NCI-H748 treated with DMSO at 0.1 percent for 48 hours (cell line): Measurements from ENCODE around the gene AGT.
"Not testable (repeated sequence)": the region's sequence is repeated elsewhere in the genome, so short reads cannot be mapped to it uniquely, and the experiment has no call there.

Source experiments
- DNase-seq: peaks from one replicate; lab custom pipeline; 2025; lab: John Stamatoyannopoulos, UW

AGT gene

GRCh38 chr1:230706887-230707731 is 6.8 kb downstream of the AGT start:
- no peak for DNase-seq

- DNase-seq, result no peak
Measured at GRCh38 chr1:230706020-230706699, 7.8 kb downstream of the AGT start.

GRCh38 chr1:230705289-230706019 is 8.5 kb downstream of the AGT start:
- DNase-seq, result no peak

GRCh38 chr1:230704830-230705229 is 9.1 kb downstream of the AGT start:
- DNase-seq, result no peak

- DNase-seq, result no peak
Measured at GRCh38 chr1:230703679-230704385, 10.1 kb downstream of the AGT start.

- DNase-seq, result no peak
Measured at GRCh38 chr1:230702934-230703678, 10.8 kb downstream of the AGT start.

- no peak for DNase-seq
Measured at GRCh38 chr1:230701895-230702768, 11.8 kb downstream of the AGT start.

- DNase-seq, result no peak
Measured at GRCh38 chr1:230701434-230701833, 12.5 kb downstream of the AGT start.

GRCh38 chr1:230700132-230700531 is 13.8 kb downstream of the AGT start:
- no peak for DNase-seq

- DNase-seq, result no peak
Measured at GRCh38 chr1:230699716-230700115, 14.2 kb downstream of the AGT start.

- DNase-seq, result not testable (repeated sequence)
Measured at GRCh38 chr1:230698964-230699363, 15.0 kb downstream of the AGT start.

GRCh38 chr1:230698130-230698529 is 15.8 kb downstream of the AGT start:
- DNase-seq, result no peak

- DNase-seq, result no peak
Measured at GRCh38 chr1:230696722-230697437, 17.0 kb downstream of the AGT start.

GRCh38 chr1:230696218-230696617 is 17.7 kb downstream of the AGT start:
- DNase-seq, result no peak

- DNase-seq, result no peak
Measured at GRCh38 chr1:230694991-230695390, 18.9 kb downstream of the AGT start.

- DNase-seq, result no peak
Measured at GRCh38 chr1:230694464-230694863, 19.5 kb downstream of the AGT start.

GRCh38 chr1:230693777-230694176 is 20.1 kb downstream of the AGT start:
- no peak for DNase-seq

- DNase-seq, result no peak
Measured at GRCh38 chr1:230693221-230693620, 20.7 kb downstream of the AGT start.

GRCh38 chr1:230691615-230692014 is 22.3 kb downstream of the AGT start:
- no peak for DNase-seq

- no peak for DNase-seq
Measured at GRCh38 chr1:230690101-230690500, 23.8 kb downstream of the AGT start.
